ENCODE measurements around the gene FBXW7. TPM values are rescaled to one million over a fixed set of nuclear protein-coding genes. Genes with fewer than 3 reads are reported as not detected.

The FBXW7 gene
- total RNA-seq, 1 experiment from 2014 or later = 23.0 TPM

DNA sequence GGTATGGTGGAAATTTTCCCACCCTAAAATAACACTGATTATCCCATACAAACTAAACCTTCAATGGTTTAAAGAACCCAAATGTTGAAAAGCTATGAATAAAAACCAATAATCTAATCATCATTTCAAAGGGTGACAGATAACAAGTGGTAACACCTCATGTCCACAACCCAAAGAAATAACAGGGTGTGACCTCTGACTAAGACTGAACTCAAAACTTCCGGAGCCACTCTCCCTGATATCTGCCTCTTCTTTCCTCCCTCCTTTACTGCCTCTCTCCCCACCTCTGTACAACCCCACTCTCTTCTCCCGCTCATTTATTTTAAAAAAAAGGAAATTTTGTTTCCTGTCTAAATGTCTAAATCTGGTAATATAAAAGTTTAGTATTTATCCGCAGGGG is 11.5 kb downstream of the FBXW7 start:
- Histone ChIP-seq H4K20me1 (ENCODE audit: insufficient read depth) (peaks cover 3% of the 10 kb centered on the region; the same call in 1 of the 2 replicates), H3K4me2 (ENCODE audit: low read length) (no peak overlapping the region), H3K9ac (ENCODE audit: low read length) (no peak overlapping the region), H3K4me1 (ENCODE audit: control insufficient read depth in 1 of 2, insufficient read depth in 2 of 2, low read length in 2 of 2) (0 out of 4 replicates have a peak, but pooled peaks cover 0 to 5% of the 10 kb centered on the region in 2 experiments), H3K27ac (ENCODE audit: low read depth, low read length) (no peak overlapping the region), H2AFZ (ENCODE audit: low read depth, low read length, poor library complexity, severe bottlenecking) (no peak overlapping the region), H3K36me3 (ENCODE audit: control insufficient read depth in 1 of 2, insufficient read depth in 2 of 2, low read length in 2 of 2) (no peaks in the 10 kb centered on the region), H3K27me3 (ENCODE audit: insufficient read depth, low read length) (no peaks in the 10 kb centered on the region), H3K9me3 (ENCODE audit: control insufficient read depth in 1 of 2, insufficient read depth in 1 of 2, low read depth in 1 of 2, low read length in 2 of 2) (no peaks in the 10 kb centered on the region), H3K9me2 (ENCODE audit: insufficient read depth) (no peaks in the 10 kb centered on the region), H3K79me2 (ENCODE audit: insufficient read depth, low read length) (peaks cover 97% of the 10 kb centered on the region), H3K4me3 (replicated peaks in 1 of 2; ENCODE audit: low read depth in 1 of 2, low read length in 2 of 2) (no peak overlapping the region)
- TF ChIP-seq POLR2AphosphoS5 (IDR thresholded peaks at IDR 0.05; ENCODE audit: low read depth, low read length) = no peak
- TF ChIP-seq POLR2A (IDR thresholded peaks at IDR 0.05; ENCODE audit: borderline replicate concordance, extremely low read depth, insufficient read depth, insufficient read length) = no peak
- TF ChIP-seq FOSL1 (IDR thresholded peaks at IDR 0.05; ENCODE audit: low read depth) = peak; percentile 16; the same call in 1 of the 2 replicates
- no peak for TF ChIP-seq CBX3 (IDR thresholded peaks at IDR 0.05; ENCODE audit: low read depth)
- TF ChIP-seq, protein P1, sequence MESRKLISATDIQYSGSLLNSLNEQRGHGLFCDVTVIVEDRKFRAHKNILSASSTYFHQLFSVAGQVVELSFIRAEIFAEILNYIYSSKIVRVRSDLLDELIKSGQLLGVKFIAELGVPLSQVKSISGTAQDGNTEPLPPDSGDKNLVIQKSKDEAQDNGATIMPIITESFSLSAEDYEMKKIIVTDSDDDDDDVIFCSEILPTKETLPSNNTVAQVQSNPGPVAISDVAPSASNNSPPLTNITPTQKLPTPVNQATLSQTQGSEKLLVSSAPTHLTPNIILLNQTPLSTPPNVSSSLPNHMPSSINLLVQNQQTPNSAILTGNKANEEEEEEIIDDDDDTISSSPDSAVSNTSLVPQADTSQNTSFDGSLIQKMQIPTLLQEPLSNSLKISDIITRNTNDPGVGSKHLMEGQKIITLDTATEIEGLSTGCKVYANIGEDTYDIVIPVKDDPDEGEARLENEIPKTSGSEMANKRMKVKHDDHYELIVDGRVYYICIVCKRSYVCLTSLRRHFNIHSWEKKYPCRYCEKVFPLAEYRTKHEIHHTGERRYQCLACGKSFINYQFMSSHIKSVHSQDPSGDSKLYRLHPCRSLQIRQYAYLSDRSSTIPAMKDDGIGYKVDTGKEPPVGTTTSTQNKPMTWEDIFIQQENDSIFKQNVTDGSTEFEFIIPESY (IDR thresholded peaks at IDR 0.05; ENCODE audit: extremely low read depth, insufficient replicate concordance, low read length) = no peak
- no peak for TF ChIP-seq YY1 (IDR thresholded peaks at IDR 0.05; ENCODE audit: extremely low read depth, insufficient replicate concordance, low read depth, low read length)
- DNase-seq (ENCODE audit: low read depth, low spot score) = no peak
- RAD21 ChIA-PET (ENCODE audit: low non-redundant PET in 1 of 2, low total read pairs in 2 of 2, uncharacterized antibody in 2 of 2, unreplicated experiment in 2 of 2) = no interaction called here
- BruUV-seq (replicated peaks) = no TSS peak
- no peak for ATAC-seq
- POLR2A ChIA-PET = no interaction called here
- intact Hi-C loops (cut with micrococcal nuclease) = no loop called here
- CTCF ChIA-PET = no interaction called here

DNA sequence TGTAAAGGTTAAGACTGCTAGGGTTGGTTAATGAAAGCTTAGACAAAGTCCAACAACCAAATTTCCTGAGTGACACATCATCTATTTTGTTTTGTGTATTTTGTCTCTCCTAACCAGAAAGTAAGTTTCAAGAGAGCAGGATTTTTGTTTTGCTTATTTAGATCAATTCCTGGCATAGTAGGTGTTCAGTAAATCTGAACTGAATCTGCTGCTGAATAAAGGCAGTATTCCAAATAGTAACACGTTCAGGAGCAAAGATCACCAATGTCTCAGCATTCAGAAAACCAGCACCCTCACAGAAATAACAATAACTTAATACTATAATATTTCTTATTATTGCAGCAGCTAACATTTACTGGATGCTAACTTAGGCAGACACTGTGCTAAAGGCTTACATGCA is 12.2 kb downstream of the FBXW7 start:
- Histone ChIP-seq H3K4me3 (replicated peaks in 1 of 2; ENCODE audit: low read depth in 1 of 2, low read length in 2 of 2) (no peak overlapping the region), H3K9ac (ENCODE audit: low read length) (no peak overlapping the region), H3K4me2 (ENCODE audit: low read length) (no peak overlapping the region), H3K4me1 (ENCODE audit: control insufficient read depth in 1 of 2, insufficient read depth in 2 of 2, low read length in 2 of 2) (0 out of 4 replicates have a peak, but pooled peaks cover 0 to 5% of the 10 kb centered on the region in 2 experiments), H3K79me2 (ENCODE audit: insufficient read depth, low read length) (peaks cover 97% of the 10 kb centered on the region), H3K9me3 (ENCODE audit: control insufficient read depth in 1 of 2, insufficient read depth in 1 of 2, low read depth in 1 of 2, low read length in 2 of 2) (no peaks in the 10 kb centered on the region), H3K27me3 (ENCODE audit: insufficient read depth, low read length) (no peaks in the 10 kb centered on the region), H3K9me2 (ENCODE audit: insufficient read depth) (no peaks in the 10 kb centered on the region), H4K20me1 (ENCODE audit: insufficient read depth) (peaks cover 3% of the 10 kb centered on the region; the same call in 1 of the 2 replicates), H3K36me3 (ENCODE audit: control insufficient read depth in 1 of 2, insufficient read depth in 2 of 2, low read length in 2 of 2) (no peaks in the 10 kb centered on the region), H2AFZ (ENCODE audit: low read depth, low read length, poor library complexity, severe bottlenecking) (no peak overlapping the region), H3K27ac (ENCODE audit: low read depth, low read length) (no peak overlapping the region)
- ATAC-seq = no peak
- ChIA-PET CTCF (interaction anchor here (1.1 kb wide), 1 partner anchor 23 kb away, joined by 6 read pairs; no protein-coding TSS in a partner anchor), POLR2A (no interaction called here), RAD21 (ENCODE audit: low non-redundant PET in 1 of 2, low total read pairs in 2 of 2, uncharacterized antibody in 2 of 2, unreplicated experiment in 2 of 2) (no interaction called here)
- TF ChIP-seq, protein P2, sequence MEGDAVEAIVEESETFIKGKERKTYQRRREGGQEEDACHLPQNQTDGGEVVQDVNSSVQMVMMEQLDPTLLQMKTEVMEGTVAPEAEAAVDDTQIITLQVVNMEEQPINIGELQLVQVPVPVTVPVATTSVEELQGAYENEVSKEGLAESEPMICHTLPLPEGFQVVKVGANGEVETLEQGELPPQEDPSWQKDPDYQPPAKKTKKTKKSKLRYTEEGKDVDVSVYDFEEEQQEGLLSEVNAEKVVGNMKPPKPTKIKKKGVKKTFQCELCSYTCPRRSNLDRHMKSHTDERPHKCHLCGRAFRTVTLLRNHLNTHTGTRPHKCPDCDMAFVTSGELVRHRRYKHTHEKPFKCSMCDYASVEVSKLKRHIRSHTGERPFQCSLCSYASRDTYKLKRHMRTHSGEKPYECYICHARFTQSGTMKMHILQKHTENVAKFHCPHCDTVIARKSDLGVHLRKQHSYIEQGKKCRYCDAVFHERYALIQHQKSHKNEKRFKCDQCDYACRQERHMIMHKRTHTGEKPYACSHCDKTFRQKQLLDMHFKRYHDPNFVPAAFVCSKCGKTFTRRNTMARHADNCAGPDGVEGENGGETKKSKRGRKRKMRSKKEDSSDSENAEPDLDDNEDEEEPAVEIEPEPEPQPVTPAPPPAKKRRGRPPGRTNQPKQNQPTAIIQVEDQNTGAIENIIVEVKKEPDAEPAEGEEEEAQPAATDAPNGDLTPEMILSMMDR (IDR thresholded peaks at IDR 0.05 in 2 of 3, conservative IDR thresholded peaks at IDR 0.05 in 1 of 3; ENCODE audit: borderline replicate concordance in 1 of 3, insufficient read depth in 1 of 3, low read depth in 2 of 3, low read length in 2 of 3) = no peak
- TF ChIP-seq ELF1 (IDR thresholded peaks at IDR 0.05; ENCODE audit: borderline replicate concordance, low read depth) (no peak), CEBPB (IDR thresholded peaks at IDR 0.05; ENCODE audit: low read depth) (no peak), SRF (IDR thresholded peaks at IDR 0.05; ENCODE audit: low read depth) (no peak), ZFX (IDR thresholded peaks at IDR 0.05) (no peak), SIN3A (IDR thresholded peaks at IDR 0.05; ENCODE audit: low read depth) (no peak), JUND (IDR thresholded peaks at IDR 0.05) (no peak), POLR2AphosphoS5 (IDR thresholded peaks at IDR 0.05; ENCODE audit: low read depth, low read length) (no peak), EZH2phosphoT487 (IDR thresholded peaks at IDR 0.05; ENCODE audit: borderline replicate concordance) (no peak), ZNF274 (IDR thresholded peaks at IDR 0.05; ENCODE audit: low read depth, low read length) (no peak), SP1 (IDR thresholded peaks at IDR 0.05; ENCODE audit: low read depth) (no peak)
- TF ChIP-seq, protein P3, sequence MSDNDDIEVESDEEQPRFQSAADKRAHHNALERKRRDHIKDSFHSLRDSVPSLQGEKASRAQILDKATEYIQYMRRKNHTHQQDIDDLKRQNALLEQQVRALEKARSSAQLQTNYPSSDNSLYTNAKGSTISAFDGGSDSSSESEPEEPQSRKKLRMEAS (IDR thresholded peaks at IDR 0.05) = no peak
- TF ChIP-seq, protein P4, sequence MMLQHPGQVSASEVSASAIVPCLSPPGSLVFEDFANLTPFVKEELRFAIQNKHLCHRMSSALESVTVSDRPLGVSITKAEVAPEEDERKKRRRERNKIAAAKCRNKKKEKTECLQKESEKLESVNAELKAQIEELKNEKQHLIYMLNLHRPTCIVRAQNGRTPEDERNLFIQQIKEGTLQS (IDR thresholded peaks at IDR 0.05) = no peak
- intact Hi-C loops (cut with micrococcal nuclease) = no loop called here
- no peak for DNase-seq (ENCODE audit: low read depth, low spot score)
- BruUV-seq (replicated peaks) = no TSS peak

Data from HCT116 (cell line).